Trophoblast cell (in vitro differentiated cells and primary cell): ENCODE results near the gene KCNS1.

ENCODE experiments used
- DNase-seq, 2 donors: peaks; one replicate each; pipeline ENCODE4 v3.0.0-alpha.2; 2016
- H2AFZ ChIP-seq: 2 replicates; pipeline ENCODE4 v1.6.1; 2013; ENCODE audit warnings: low read length, moderate library complexity, mild to moderate bottlenecking; ENCODE audit not compliant: insufficient read depth, poor library complexity
- H2AK5ac ChIP-seq: 2 replicates; pipeline ENCODE4 v1.6.1; 2013; ENCODE audit warnings: mild to moderate bottlenecking, low read length
- H2BK120ac ChIP-seq: 2 replicates; pipeline ENCODE4 v1.6.1; 2013; ENCODE audit warnings: low read length, mild to moderate bottlenecking, moderate library complexity; ENCODE audit not compliant: insufficient read depth, poor library complexity
- H2BK12ac ChIP-seq: 2 replicates; pipeline ENCODE4 v1.6.1; 2013; ENCODE audit warnings: mild to moderate bottlenecking, low read length, moderate library complexity
- H2BK5ac ChIP-seq: 2 replicates; pipeline ENCODE4 v1.6.1; 2013; ENCODE audit warnings: low read length, low read depth, moderate library complexity, mild to moderate bottlenecking; ENCODE audit not compliant: poor library complexity
- H3K14ac ChIP-seq: 2 replicates; pipeline ENCODE4 v1.6.1; 2013; ENCODE audit warnings: mild to moderate bottlenecking, low read length
- H3K18ac ChIP-seq: 2 replicates; pipeline ENCODE4 v1.6.1; 2013; ENCODE audit warnings: mild to moderate bottlenecking, low read length
- H3K23ac ChIP-seq: 2 replicates; pipeline ENCODE4 v1.6.1; 2013; ENCODE audit warnings: low read length
- H3K27ac ChIP-seq: 2 replicates; pipeline ENCODE4 v1.5.1; 2013; ENCODE audit warnings: low read depth, mild to moderate bottlenecking, inconsistent platforms, low read length, moderate library complexity
- H3K27me3 ChIP-seq: 2 replicates; pipeline ENCODE4 v1.6.1; 2013; ENCODE audit warnings: inconsistent platforms, mild to moderate bottlenecking, low read length, moderate library complexity; ENCODE audit not compliant: insufficient read depth
- H3K36me3 ChIP-seq, 2 experiments: 1 replicate in 1 of 2; 2 replicates in 1 of 2; pipeline ENCODE4 v1.6.1; 2013; ENCODE audit warnings: low read length in 2 of 2, mild to moderate bottlenecking in 2 of 2, moderate library complexity in 1 of 2; ENCODE audit not compliant: insufficient read depth in 2 of 2, control insufficient read depth in 1 of 2
- H3K4ac ChIP-seq: 2 replicates; pipeline ENCODE4 v1.6.1; 2013; ENCODE audit warnings: low read depth, mild to moderate bottlenecking, low read length, moderate library complexity
- H3K4me1 ChIP-seq, 2 experiments: 1 replicate in 1 of 2; 2 replicates in 1 of 2; pipeline ENCODE4 v1.6.1; 2013; ENCODE audit warnings: low read length in 2 of 2, mild to moderate bottlenecking in 2 of 2, moderate library complexity in 1 of 2; ENCODE audit not compliant: insufficient read depth in 2 of 2, control insufficient read depth in 1 of 2
- H3K4me2 ChIP-seq: 2 replicates; pipeline ENCODE4 v1.6.1; 2013; ENCODE audit warnings: inconsistent platforms, mild to moderate bottlenecking, low read length, moderate library complexity
- H3K4me3 ChIP-seq: 2 replicates; pipeline ENCODE4 v1.5.1; 2013; ENCODE audit warnings: mild to moderate bottlenecking, low read depth, low read length, inconsistent platforms
- H3K79me1 ChIP-seq: one replicate; pipeline ENCODE4 v1.6.1; 2013; ENCODE audit warnings: low read length
- H3K79me2 ChIP-seq: 2 replicates; pipeline ENCODE4 v1.6.1; 2013; ENCODE audit warnings: low read length, mild to moderate bottlenecking; ENCODE audit not compliant: control insufficient read depth, insufficient read depth, poor library complexity
- H3K9ac ChIP-seq: 2 replicates; pipeline ENCODE4 v1.6.1; 2013; ENCODE audit warnings: mild to moderate bottlenecking, low read length
- H3K9me3 ChIP-seq: 2 replicates; pipeline ENCODE4 v1.6.1; 2013; ENCODE audit warnings: low read depth, mild to moderate bottlenecking, control low read depth, inconsistent platforms, low read length; ENCODE audit not compliant: insufficient read depth
- H4K12ac ChIP-seq: 2 replicates; pipeline ENCODE4 v1.6.1; 2013; ENCODE audit warnings: low read depth, mild to moderate bottlenecking, low read length, moderate library complexity
- H4K8ac ChIP-seq: 2 replicates; pipeline ENCODE4 v1.6.1; 2013; ENCODE audit warnings: low read depth, mild to moderate bottlenecking, low read length, moderate library complexity
- H4K91ac ChIP-seq: one replicate; pipeline ENCODE4 v1.6.1; 2013; ENCODE audit warnings: low read depth, mild to moderate bottlenecking, low read length, moderate library complexity
- WGBS: extraction: QIAGEN DNeasy Blood & Tissue Kit; methylation state at CpG from one replicate; pipeline ENCODE4 v1.1.7; 2013; ENCODE audit warnings: missing lambda C conversion rate; ENCODE audit not compliant: insufficient read length, insufficient coverage; ENCODE audit errors: extremely low coverage; 5-methylcytosine and 5-hydroxymethylcytosine counted together

Gene KCNS1

GRCh38 chr20:45115829-45116228 lies 14.9 kb upstream of the KCNS1 start:
- Histone ChIP-seq H3K4me1 (no peaks in the 10 kb centered on the region), H3K4me3 (no peak overlapping the region), H2BK120ac (no peak overlapping the region), H4K8ac (no peak overlapping the region), H3K9ac (no peak overlapping the region), H3K79me1 (no peaks in the 10 kb centered on the region), H2AK5ac (no peak overlapping the region), H3K79me2 (no peaks in the 10 kb centered on the region), H3K27me3 (no peaks in the 10 kb centered on the region), H4K91ac (no peak overlapping the region), H3K4ac (no peak overlapping the region), H3K4me2 (no peak overlapping the region), H4K12ac (no peak overlapping the region), H2AFZ (no peak overlapping the region), H3K23ac (no peak overlapping the region), H3K36me3 (no peaks in the 10 kb centered on the region), H3K9me3 (no peaks in the 10 kb centered on the region), H2BK5ac (no peak overlapping the region), H3K27ac (no peak overlapping the region), H3K18ac (no peak overlapping the region), H3K14ac (no peak overlapping the region), H2BK12ac (no peak overlapping the region)
- DNase-seq = no peak
- WGBS = no CpG with 5 or more reads among the region's 4 CpGs

GRCh38 chr20:45115386-45115774 lies 14.5 kb upstream of the KCNS1 start:
- H3K36me3 ChIP-seq = no peaks in the 10 kb centered on the region
- H3K9me3 ChIP-seq = peaks cover under 1% of the 10 kb centered on the region
- no peak overlapping the region for H3K14ac ChIP-seq
- WGBS = no CpG with 5 or more reads among the region's 3 CpGs
- no peak overlapping the region for H4K8ac ChIP-seq
- H3K23ac ChIP-seq = no peak overlapping the region
- H3K79me1 ChIP-seq = no peaks in the 10 kb centered on the region
- no peak overlapping the region for H3K27ac ChIP-seq
- H2AFZ ChIP-seq = no peak overlapping the region
- no peak overlapping the region for H4K91ac ChIP-seq
- H2BK5ac ChIP-seq = no peak overlapping the region
- H3K9ac ChIP-seq = no peak overlapping the region
- H3K4ac ChIP-seq = no peak overlapping the region
- H3K27me3 ChIP-seq = no peaks in the 10 kb centered on the region
- H3K18ac ChIP-seq = no peak overlapping the region
- H2BK12ac ChIP-seq = no peak overlapping the region
- no peak overlapping the region for H2BK120ac ChIP-seq
- no peak overlapping the region for H4K12ac ChIP-seq
- H3K4me3 ChIP-seq = no peak overlapping the region
- no peak overlapping the region for H2AK5ac ChIP-seq
- no peaks in the 10 kb centered on the region for H3K4me1 ChIP-seq
- H3K79me2 ChIP-seq = no peaks in the 10 kb centered on the region
- no peak for DNase-seq
- H3K4me2 ChIP-seq = no peak overlapping the region

- Histone ChIP-seq H3K79me2 (no peaks in the 10 kb centered on the region), H2AFZ (no peak within 1 kb of the TSS), H4K8ac (no peak within 1 kb of the TSS), H3K36me3 (no peaks in the 10 kb centered on the region), H3K27me3 (no peaks in the 10 kb centered on the region), H2BK5ac (no peak within 1 kb of the TSS), H3K23ac (no peak within 1 kb of the TSS), H3K4ac (no peak within 1 kb of the TSS), H3K18ac (no peak within 1 kb of the TSS), H3K4me1 (no peaks in the 10 kb centered on the region), H3K9me3 (peaks cover 2% of the 10 kb centered on the region), H2BK120ac (no peak within 1 kb of the TSS), H4K91ac (no peak within 1 kb of the TSS), H3K14ac (no peak within 1 kb of the TSS), H3K4me2 (no peak within 1 kb of the TSS), H3K27ac (no peak within 1 kb of the TSS), H2AK5ac (no peak within 1 kb of the TSS), H4K12ac (no peak within 1 kb of the TSS), H2BK12ac (no peak within 1 kb of the TSS), H3K9ac (no peak within 1 kb of the TSS), H3K4me3 (no peak within 1 kb of the TSS), H3K79me1 (no peaks in the 10 kb centered on the region)
- WGBS = no CpG with 5 or more reads among the region's 16 CpGs
- no peak for DNase-seq
These were observed 13.8 kb upstream of the KCNS1 start, which contains the start of gene WFDC5 for GRCh38 chr20:45114465-45115385. Gene WFDC5, minus strand, starts transcription at chr20:45115174. Its CDS starts 91 bp downstream, at chr20:45115083.

GRCh38 chr20:45113865-45114264 lies 12.9 kb upstream of the KCNS1 start:
- H3K4me3 ChIP-seq = no peak overlapping the region
- no peak overlapping the region for H2AFZ ChIP-seq
- no peaks in the 10 kb centered on the region for H3K4me1 ChIP-seq
- H3K79me2 ChIP-seq = no peaks in the 10 kb centered on the region
- H3K79me1 ChIP-seq = no peaks in the 10 kb centered on the region
- H3K9ac ChIP-seq = no peak overlapping the region
- H2BK5ac ChIP-seq = no peak overlapping the region
- no peak overlapping the region for H3K14ac ChIP-seq
- H4K8ac ChIP-seq = no peak overlapping the region
- peaks cover 2% of the 10 kb centered on the region for H3K9me3 ChIP-seq
- no peak overlapping the region for H4K91ac ChIP-seq
- no peak overlapping the region for H2BK12ac ChIP-seq
- no peak overlapping the region for H4K12ac ChIP-seq
- H3K36me3 ChIP-seq = no peaks in the 10 kb centered on the region
- WGBS = no CpG with 5 or more reads among the region's 3 CpGs
- no peak overlapping the region for H3K4ac ChIP-seq
- H3K27me3 ChIP-seq = no peaks in the 10 kb centered on the region
- H2BK120ac ChIP-seq = no peak overlapping the region
- no peak overlapping the region for H2AK5ac ChIP-seq
- H3K18ac ChIP-seq = no peak overlapping the region
- H3K4me2 ChIP-seq = no peak overlapping the region
- no peak overlapping the region for H3K27ac ChIP-seq
- H3K23ac ChIP-seq = no peak overlapping the region
- no peak for DNase-seq
